ENCODE results near the gene KMT2E. TPM values are rescaled to one million over a fixed set of nuclear protein-coding genes. Genes with fewer than 3 reads are reported as not detected.

Gene KMT2E
- total and polyA plus RNA-seq, 8 donors: 14.1 to 62.5 (median 32.2) TPM

GRCh38 chr7:105022458-105022857 is 8.5 kb downstream of the KMT2E start:
- WGBS, 2 donors: 66 to 72% methylated on average over 4 of the region's 4 CpGs
- Histone ChIP-seq H3K27ac (peak overlapping the region in 1 of 4 donors; percentile 2), H3K4me1 (peaks cover 24 to 92% (median 87%) of the 10 kb centered on the region in 3 donors), H3K9me3 (no peaks in the 10 kb centered on the region), H3K27me3 (no peaks in the 10 kb centered on the region), H3K4me3 (no peak overlapping the region), H3K36me3 (no peaks in the 10 kb centered on the region)
- no peak for FAIRE-seq
- no peak for DNase-seq
- TF ChIP-seq CTCF (IDR thresholded peaks at IDR 0.05): no peak
- intact Hi-C loops (cut with DNase I): no loop called here
- ATAC-seq: no peak

GRCh38 chr7:105024734-105025133 is 10.7 kb downstream of the KMT2E start:
- peaks cover 24 to 80% (median 76%) of the 10 kb centered on the region in 3 donors for H3K4me1 ChIP-seq
- H3K4me3 ChIP-seq: no peak overlapping the region
- H3K36me3 ChIP-seq: no peaks in the 10 kb centered on the region
- intact Hi-C loops (cut with DNase I): no loop called here
- peak overlapping the region in 1 of 4 donors; percentile 15 for H3K27ac ChIP-seq
- TF ChIP-seq CTCF (IDR thresholded peaks at IDR 0.05): no peak
- WGBS, 2 donors: 9 to 19% methylated on average over 1 of the region's 1 CpG
- H3K9me3 ChIP-seq: no peaks in the 10 kb centered on the region
- ATAC-seq (peak in 3 of 4 donors; percentile 37 to 51 (median 47)), DNase-seq (no peak), FAIRE-seq (no peak)
- H3K27me3 ChIP-seq: no peaks in the 10 kb centered on the region

GRCh38 chr7:105026750-105027149 is 12.7 kb downstream of the KMT2E start:
- H3K27me3 ChIP-seq: no peaks in the 10 kb centered on the region
- H3K4me1 ChIP-seq: peaks cover 29 to 74% (median 65%) of the 10 kb centered on the region in 3 donors
- H3K27ac ChIP-seq: no peak overlapping the region
- H3K9me3 ChIP-seq: no peaks in the 10 kb centered on the region
- no peak for TF ChIP-seq CTCF (IDR thresholded peaks at IDR 0.05)
- intact Hi-C loops (cut with DNase I): no loop called here
- no peak overlapping the region for H3K4me3 ChIP-seq
- ATAC-seq: no peak
- no peak for FAIRE-seq
- no peaks in the 10 kb centered on the region for H3K36me3 ChIP-seq
- no peak for DNase-seq
- WGBS, 2 donors: 67 to 70% methylated on average over 2 of the region's 2 CpGs

GRCh38 chr7:105027176-105027853 is 13.3 kb downstream of the KMT2E start:
- peak in 1 of 4 donors; percentile 24 for ATAC-seq

More at GRCh38 chr7:105027176-105027853, 13.3 kb downstream of the KMT2E start:
- peaks cover 23 to 71% (median 60%) of the 10 kb centered on the region in 3 donors for H3K4me1 ChIP-seq
- H3K27ac ChIP-seq: no peak overlapping the region
- 27 to 28% methylated on average over 2 of the region's 2 CpGs for WGBS, 2 donors
- DNase-seq: no peak
- intact Hi-C loops (cut with DNase I): no loop called here
- no peaks in the 10 kb centered on the region for H3K36me3 ChIP-seq
- H3K27me3 ChIP-seq: no peaks in the 10 kb centered on the region
- no peaks in the 10 kb centered on the region for H3K9me3 ChIP-seq
- TF ChIP-seq CTCF (IDR thresholded peaks at IDR 0.05): no peak
- no peak for FAIRE-seq
- H3K4me3 ChIP-seq: no peak overlapping the region

Data from pancreas (tissue), 10 donors.